Chondrocyte (in vitro differentiated cells): ENCODE measurements around the gene ABTB2. TPM values are rescaled to one million over a fixed set of nuclear protein-coding genes. Genes with fewer than 3 reads are reported as not detected.

Experiments
- DNase-seq: peaks from one replicate; pipeline ENCODE4 v3.0.0; 2021; ENCODE audit warnings: mixed read lengths, low spot score
- H3K27ac Mint-ChIP-seq: one replicate; pipeline ENCODE4 v1.8.0; 2021; ENCODE audit warnings: mild to moderate bottlenecking, moderate library complexity, mixed read lengths; ENCODE audit not compliant: unreplicated experiment
- H3K27me3 Mint-ChIP-seq: 2 replicates; pipeline ENCODE4 v1.8.0; 2021; ENCODE audit warnings: low read depth, mixed read lengths
- H3K36me3 Mint-ChIP-seq: 2 replicates; pipeline ENCODE4 v1.8.0; 2021; ENCODE audit warnings: low read depth, mixed read lengths
- H3K4me1 Mint-ChIP-seq: 2 replicates; pipeline ENCODE4 v1.8.0; 2021; ENCODE audit warnings: low read depth, mild to moderate bottlenecking, mixed read lengths
- H3K4me3 Mint-ChIP-seq: one replicate; pipeline ENCODE4 v1.8.0; 2021; ENCODE audit warnings: mild to moderate bottlenecking, moderate library complexity, mixed read lengths; ENCODE audit not compliant: unreplicated experiment
- H3K9me3 Mint-ChIP-seq: 2 replicates; pipeline ENCODE4 v1.8.0; 2021; ENCODE audit warnings: low read depth, mixed read lengths
- CTCF ChIP-seq: fragments of 200-600 bp; sonication (generic); IDR thresholded peaks from 2 replicates; pipeline ENCODE4 v1.5.0; 2021; ENCODE audit warnings: antibody characterized with exemption, mild to moderate bottlenecking, moderate library complexity
- total RNA-seq: library from RNA; stranded (reverse); gene quantifications from 3 replicates; pipeline ENCODE4 v1.2.1, GENCODE V29; 2021

The ABTB2 gene
- total RNA-seq, 1 donor from 2014 or later, result 3.1 TPM

GRCh38 chr11:34339149-34340064 lies 18.4 kb downstream of the ABTB2 start:
- Mint-ChIP-seq H3K9me3 (no peaks in the 10 kb centered on the region), H3K27me3 (peaks cover 2% of the 10 kb centered on the region), H3K4me3 (no peak overlapping the region), H3K27ac (no peak overlapping the region), H3K4me1 (peaks cover 30% of the 10 kb centered on the region), H3K36me3 (no peaks in the 10 kb centered on the region)
- DNase-seq, result no peak
- TF ChIP-seq CTCF, result no peak

DNA sequence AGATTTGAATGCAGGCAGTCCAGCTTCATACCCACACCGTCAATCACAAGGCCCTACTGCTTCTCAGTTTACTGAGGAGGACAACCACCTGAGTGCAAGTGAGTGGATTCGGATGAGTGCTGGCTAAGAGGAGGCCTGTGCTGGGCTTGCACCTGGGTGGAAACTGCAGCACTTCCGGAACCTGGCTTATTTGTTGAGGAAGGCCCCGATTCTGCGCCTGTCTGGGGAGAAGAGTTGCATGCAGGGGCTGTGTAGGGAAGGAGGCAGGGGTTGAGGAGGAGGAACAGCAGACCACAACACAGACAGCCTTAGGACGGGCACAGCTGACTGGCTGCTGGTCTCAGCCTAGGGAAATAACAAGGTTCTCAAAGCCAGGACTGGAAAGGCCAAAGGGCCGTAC lies 20.8 kb downstream of the ABTB2 start:
- H3K36me3 Mint-ChIP-seq, result no peaks in the 10 kb centered on the region
- H3K4me1 Mint-ChIP-seq, result peaks cover 24% of the 10 kb centered on the region
- no peak overlapping the region for H3K4me3 Mint-ChIP-seq
- H3K27ac Mint-ChIP-seq, result no peak overlapping the region
- no peaks in the 10 kb centered on the region for H3K9me3 Mint-ChIP-seq
- no peak for DNase-seq
- peaks cover 2% of the 10 kb centered on the region for H3K27me3 Mint-ChIP-seq
- TF ChIP-seq CTCF, result no peak

GRCh38 chr11:34335801-34336200 lies 22.0 kb downstream of the ABTB2 start:
- TF ChIP-seq CTCF, result no peak
- Mint-ChIP-seq H3K27me3 (peaks cover 2% of the 10 kb centered on the region), H3K4me3 (no peak overlapping the region), H3K9me3 (no peaks in the 10 kb centered on the region), H3K36me3 (no peaks in the 10 kb centered on the region), H3K4me1 (peaks cover 28% of the 10 kb centered on the region), H3K27ac (no peak overlapping the region)
- DNase-seq, result no peak

- no peaks in the 10 kb centered on the region for H3K36me3 Mint-ChIP-seq
- DNase-seq, result no peak
- no peak for TF ChIP-seq CTCF
- no peak overlapping the region for H3K27ac Mint-ChIP-seq
- H3K9me3 Mint-ChIP-seq, result no peaks in the 10 kb centered on the region
- peaks cover 33% of the 10 kb centered on the region for H3K4me1 Mint-ChIP-seq
- no peak overlapping the region for H3K4me3 Mint-ChIP-seq
- H3K27me3 Mint-ChIP-seq, result peaks cover 2% of the 10 kb centered on the region
These were observed 22.5 kb downstream of the ABTB2 start for GRCh38 chr11:34335331-34335730.

GRCh38 chr11:34333787-34334186 lies 24.0 kb downstream of the ABTB2 start:
- Mint-ChIP-seq H3K27me3 (peaks cover 2% of the 10 kb centered on the region), H3K9me3 (no peaks in the 10 kb centered on the region), H3K27ac (no peak overlapping the region), H3K4me3 (no peak overlapping the region), H3K36me3 (no peaks in the 10 kb centered on the region), H3K4me1 (peaks cover 29% of the 10 kb centered on the region)
- DNase-seq, result no peak
- no peak for TF ChIP-seq CTCF
